GM19328 (cell line): ENCODE measurements around the gene GALNT10.
"Not testable (repeated sequence)": the region's sequence is repeated elsewhere in the genome, so short reads cannot be mapped to it uniquely, and the experiment has no call there.

ENCODE experiments used
- ATAC-seq: cut with Tn5 transposase; IDR thresholded peaks from one replicate; pipeline ENCODE4 v1.9.1; 2021; ENCODE audit warnings: mild to moderate bottlenecking, moderate library complexity; ENCODE audit not compliant: unreplicated experiment

GALNT10 gene, protein sequence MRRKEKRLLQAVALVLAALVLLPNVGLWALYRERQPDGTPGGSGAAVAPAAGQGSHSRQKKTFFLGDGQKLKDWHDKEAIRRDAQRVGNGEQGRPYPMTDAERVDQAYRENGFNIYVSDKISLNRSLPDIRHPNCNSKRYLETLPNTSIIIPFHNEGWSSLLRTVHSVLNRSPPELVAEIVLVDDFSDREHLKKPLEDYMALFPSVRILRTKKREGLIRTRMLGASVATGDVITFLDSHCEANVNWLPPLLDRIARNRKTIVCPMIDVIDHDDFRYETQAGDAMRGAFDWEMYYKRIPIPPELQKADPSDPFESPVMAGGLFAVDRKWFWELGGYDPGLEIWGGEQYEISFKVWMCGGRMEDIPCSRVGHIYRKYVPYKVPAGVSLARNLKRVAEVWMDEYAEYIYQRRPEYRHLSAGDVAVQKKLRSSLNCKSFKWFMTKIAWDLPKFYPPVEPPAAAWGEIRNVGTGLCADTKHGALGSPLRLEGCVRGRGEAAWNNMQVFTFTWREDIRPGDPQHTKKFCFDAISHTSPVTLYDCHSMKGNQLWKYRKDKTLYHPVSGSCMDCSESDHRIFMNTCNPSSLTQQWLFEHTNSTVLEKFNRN

DNA sequence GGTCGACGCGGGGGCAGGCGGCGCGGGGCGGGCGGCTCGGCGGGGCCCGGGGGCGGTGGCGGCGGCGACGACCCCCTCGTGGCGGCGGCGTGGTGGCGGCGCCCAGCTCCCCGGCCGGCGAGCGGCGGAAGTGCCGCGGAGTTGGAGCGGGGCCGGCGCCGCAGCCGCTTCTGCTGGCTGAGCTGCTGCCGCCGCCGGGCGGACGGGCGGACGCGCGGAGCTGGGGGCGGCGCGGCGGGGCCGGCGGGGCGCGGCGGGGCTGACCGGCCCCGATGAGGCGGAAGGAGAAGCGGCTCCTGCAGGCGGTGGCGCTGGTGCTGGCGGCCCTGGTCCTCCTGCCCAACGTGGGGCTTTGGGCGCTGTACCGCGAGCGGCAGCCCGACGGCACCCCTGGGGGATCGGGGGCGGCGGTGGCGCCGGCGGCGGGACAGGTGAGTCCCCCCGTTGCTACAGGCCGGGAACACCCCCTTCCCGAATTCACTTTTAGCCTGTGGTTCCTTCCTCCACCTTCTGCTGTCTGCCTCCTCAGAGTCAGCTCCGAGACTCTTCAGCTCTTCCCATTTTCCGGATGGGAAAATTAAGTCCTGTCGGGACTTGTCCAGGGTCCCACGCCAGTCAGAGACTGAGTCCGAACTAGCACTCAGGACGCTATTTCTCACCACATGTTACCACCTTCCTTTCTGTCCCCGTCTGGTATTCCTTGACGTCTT lies at the start of gene GALNT10:
GALNT10 (plus strand) TSS at position 139 of the 710 bp plus-strand sequence; CDS start at position 273, 134 bp downstream.
- ATAC-seq, result peak; percentile 74

DNA sequence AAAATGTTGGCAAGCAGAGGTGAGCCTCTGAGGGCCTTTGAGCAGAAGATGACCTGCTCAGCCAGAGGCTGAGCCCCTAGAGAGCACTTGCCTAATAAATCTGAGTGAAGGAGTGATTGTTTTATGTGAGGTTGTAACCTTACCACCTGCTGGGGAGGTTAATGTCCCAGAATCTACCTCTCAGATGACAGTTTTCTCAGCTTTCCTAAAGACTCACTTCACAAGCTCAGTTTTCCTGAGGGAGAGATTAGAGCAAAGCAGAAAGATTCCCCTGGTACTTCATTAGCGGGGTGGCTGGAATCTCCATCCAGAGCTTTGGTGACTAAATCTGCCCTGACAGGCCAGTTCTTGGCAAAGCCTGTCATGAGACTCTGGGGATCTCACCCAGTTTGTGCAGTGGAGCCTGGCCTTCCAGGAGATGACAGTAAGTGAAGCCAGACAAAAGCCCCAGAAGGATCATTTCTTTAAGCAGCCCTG lies 48.8 kb upstream of the GALNT10 start:
- no peak for ATAC-seq

DNA sequence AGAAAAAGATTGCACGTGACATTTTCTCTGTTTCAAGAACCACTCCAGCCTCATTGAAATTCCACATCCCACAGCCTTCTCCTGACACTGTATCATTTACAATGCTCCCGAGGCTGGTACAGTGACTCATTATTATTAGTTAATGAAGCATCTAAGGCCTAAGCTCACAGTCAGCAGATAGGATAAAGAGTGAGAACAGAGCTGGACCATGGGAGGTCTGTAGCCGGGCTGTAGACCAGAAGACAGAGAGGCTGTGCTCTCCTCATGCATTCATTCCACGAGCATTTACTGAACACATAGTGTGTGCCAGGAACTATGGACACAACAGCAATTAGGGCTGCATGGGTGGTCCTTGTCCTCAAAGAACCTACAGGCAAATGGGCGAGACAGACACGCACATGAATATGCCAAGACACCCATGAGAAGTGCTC lies 47.3 kb upstream of the GALNT10 start:
- ATAC-seq, result no peak

DNA sequence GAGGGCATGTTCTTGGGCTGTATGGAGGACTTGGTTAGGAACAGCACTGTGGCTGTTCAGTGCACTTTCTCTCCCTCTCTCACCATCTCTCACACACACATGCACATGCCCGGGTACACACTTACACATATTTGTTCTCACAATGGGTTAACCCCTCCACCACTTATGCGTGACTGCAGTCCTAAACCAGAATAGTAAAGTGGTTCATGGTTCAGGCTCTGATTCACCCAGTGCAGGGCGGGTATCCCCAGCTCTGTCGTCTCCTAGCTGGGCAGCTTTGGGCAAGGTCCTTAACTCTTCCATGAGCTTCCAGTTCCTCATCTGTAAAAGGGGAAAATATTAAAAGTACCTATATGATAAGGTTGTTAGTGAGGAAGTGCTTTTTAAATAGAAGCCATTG lies 45.3 kb upstream of the GALNT10 start:
- ATAC-seq, result no peak

DNA sequence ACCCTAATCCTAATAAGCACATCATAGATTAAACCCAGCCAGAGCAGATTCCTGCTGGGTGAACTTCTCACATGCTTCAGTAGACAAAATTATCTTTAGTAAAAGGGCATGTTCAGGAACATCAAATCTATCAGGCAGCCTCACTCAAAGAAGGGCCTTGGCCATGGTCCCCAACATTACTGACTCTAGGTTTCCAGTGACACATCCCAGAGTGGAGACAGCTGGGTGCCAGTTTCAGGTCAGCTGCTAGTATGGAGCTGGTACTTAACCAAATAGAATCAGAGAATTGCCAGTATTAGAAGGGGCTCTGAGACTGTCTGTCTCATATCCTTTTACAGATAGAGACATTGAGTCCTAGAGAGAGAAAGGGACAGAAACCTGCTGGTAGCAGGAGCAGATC lies 44.1 kb upstream of the GALNT10 start:
- ATAC-seq, result no peak

DNA sequence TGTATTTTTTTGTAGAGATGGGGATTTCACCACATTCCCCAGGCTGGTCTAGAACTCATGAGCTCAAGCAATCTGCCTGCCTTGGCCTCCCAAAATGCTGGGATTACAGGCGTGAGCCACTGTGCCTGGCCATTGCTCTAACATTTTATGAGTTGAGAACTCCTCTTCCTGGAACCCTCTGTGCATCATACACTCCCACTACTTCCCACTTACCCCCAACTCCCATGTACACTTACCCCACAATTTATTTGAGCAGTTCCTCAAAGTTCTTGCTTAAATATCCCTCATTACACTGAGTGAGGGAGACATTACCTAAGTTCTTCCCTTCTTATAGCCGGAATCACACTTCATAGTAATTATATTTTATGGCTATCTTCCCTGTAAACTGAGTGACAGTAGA lies 42.9 kb upstream of the GALNT10 start:
- no peak for ATAC-seq

DNA sequence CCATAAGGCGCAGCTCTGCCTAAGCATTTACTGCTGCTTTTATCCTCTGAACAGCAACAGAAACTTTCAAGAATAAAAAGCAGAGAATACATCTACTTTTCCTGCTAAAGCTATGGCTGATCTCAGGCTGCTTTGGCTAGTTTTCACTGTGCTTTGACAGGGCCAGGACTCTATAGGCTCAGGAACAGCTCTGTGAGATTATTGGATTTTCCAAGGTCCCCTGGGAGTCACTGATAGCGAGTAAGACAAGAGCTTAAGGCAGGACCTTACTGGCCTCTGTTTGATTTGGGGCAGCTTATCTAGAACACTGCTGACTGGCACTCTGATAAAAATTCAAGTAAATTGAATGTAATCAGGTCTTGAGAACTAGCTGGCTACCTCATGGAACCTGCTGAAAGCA lies 40.1 kb upstream of the GALNT10 start:
- ATAC-seq, result not testable (repeated sequence)

DNA sequence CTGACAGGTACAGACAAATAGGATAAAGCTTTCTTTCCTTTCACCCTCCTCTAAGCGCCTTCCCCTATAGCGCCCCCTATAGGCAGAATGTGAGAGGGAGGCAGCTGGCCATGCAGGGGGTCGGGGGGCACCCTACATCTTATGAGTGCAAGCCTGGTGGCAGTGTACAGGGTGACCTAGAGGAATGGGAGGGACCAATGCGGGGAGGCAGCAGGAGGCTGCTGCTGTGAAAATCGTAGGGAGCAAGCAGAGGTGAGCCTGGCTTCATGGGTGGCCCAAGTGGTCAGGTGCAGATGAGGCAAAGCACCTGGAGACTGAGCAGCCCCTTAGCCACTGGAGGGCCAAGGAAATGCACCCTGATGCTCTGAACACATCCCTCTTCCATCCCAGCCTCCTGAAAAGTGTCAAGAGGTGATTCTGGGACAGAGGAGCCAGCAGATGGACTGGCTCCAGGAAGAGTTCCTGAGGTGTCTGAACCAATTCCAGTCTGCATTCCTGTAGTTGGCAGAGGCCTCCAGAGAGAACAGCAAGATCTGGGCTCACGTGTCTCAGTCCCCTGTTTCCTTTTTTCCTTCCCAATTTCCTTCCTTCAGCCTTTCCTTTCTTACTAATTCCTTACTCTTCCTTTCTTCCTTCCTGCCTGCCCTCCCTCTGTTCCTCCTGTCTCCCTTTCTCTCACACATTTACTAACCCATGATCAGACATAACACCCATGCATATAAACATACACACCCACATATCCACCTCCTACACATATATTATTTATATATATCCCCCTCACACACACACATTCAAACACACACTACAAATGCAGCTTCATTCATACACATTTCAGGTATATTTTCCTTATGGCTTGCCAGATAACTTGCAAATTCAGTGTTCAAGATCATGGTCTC lies 32.8 kb upstream of the GALNT10 start:
- no peak for ATAC-seq

DNA sequence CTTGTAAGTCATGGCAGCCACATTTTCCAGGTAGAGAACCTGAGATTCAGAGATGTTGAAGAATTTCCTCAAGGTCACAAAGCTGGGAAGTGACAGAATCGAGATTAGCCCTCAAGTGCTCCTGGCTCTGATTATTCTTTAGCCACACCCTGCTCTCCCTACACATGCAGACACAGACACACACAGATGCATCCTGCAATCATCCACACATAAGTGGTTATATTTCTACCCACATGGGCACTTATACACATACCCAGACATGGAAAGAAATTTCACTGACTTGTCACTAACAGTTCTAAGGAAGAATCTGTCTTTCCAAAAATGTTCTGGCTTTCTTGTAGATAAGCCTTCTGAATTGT lies 32.2 kb upstream of the GALNT10 start:
- no peak for ATAC-seq

DNA sequence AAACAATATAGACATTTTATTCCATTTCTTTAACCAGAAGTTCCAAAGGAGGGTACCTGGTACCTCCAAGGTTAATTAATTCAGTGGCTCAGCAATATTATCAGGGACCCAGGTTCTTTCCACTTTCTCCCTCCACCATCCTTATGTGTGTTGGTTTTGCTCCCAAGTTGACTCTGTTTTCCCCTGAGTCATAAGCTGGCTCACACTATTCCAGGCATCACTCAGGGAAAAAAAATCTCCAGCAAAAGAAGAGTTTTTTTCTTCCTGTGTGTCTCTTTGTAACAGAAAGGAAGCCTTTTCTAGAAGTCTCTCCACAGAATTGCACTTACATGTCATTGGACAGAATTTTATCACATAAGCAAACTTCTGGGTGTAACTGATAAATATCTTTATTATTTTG lies 31.2 kb upstream of the GALNT10 start:
- no peak for ATAC-seq

DNA sequence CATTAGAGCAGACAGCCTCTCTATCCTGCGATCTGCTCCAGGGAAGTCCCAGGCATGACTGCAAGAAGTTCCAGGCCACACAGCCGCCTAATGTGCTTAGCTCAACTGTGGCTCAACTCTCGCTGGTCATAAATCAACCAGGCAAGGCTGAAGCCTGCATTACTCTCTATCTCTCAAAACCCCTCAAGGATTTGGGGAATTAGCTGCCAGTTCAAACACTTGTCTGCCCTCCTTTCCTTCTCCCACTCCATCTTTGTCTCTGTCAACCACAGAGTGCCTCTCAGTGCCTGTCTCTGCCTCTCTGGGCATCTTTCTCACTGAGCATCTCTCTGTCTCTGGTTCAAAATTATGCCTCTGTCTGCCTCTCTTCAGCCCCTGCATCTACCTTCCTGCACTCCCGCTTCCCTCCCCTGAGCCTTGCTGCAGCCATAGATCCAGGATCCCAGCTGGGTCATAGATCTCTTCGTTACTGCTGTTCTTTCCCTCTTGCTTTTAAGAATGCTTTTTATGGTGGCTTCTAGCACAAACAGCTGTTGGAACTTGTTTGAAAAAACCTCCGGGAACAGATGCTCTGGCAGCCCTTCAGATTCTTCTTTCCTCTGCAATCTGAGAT lies 27.9 kb upstream of the GALNT10 start:
- ATAC-seq, result no peak

DNA sequence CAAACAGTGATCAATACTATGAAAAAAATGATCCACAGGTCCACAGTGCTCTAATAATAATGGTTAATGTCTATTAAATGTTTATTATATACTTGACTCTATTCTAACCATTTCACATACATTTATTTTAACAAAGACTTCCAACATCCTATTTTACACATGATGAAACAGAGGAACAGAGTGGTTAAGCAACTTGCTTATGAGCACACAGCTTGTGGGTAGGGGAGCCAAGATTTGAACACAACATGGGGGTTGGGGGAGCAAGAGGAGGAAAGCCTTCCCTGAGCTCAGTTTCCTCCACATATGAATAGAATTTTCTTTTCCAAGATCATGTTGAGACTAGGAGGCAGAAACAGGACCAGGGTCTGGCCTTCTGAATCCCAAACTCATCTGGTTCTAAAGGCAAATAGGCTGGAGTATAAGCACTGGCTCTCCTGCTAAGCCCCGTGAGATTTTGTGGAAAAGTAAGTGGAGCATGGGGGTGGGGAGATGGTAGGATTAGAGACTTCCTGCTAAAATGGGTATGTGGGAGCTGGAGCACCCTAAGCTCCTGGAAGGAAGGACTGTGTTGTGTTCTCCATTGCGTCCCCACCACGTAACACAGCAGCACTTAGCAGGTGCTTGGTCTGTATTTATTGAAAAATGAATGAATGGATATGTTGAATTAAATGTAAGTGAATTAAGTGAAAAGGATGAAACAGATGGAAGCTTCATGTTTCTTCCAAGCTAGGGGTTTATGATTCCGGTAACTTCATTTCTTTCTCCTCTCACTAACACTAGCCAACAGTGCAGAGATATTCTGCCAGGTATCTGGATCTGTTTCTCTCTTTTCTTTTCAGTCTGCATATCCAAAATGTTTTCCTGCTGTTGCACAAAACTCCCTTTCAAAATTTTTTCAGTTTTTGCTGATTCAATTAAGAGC lies 26.9 kb upstream of the GALNT10 start:
- ATAC-seq, result no peak

DNA sequence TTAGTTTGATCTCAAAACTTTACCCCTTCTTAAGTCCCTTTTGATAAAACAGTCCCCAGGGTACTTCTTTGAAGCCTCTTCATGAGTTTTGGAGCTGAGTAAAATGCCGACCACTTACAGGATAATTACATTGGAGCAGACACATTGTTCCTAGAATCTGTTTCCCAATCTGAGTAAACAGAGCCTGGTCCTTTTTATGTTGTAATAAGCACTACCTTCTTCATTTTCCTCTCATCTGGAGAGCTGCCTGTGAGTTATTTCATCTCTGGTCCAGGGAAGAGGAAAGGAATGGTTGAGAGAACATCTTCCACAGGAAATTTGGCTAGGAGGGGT lies 26.3 kb upstream of the GALNT10 start:
- no peak for ATAC-seq

DNA sequence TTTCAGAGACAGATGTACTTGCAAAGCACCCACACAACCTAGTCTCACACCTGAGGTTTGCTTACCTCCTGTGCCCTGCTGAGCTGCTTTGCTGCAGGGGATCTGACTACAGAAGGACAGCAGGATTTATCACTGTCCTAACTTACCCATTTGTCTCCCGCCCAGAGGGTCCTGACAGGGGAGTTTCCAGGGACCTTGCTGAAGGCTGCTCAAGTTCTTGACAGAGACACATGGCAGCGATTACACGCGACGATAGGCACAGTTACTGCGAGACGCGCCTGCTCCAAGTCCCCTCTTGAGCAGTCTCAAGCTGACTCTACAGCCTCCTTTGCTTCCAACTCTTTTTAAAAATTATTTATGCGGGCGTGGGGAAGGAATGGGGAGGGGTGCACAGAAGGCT lies 24.6 kb upstream of the GALNT10 start:
- no peak for ATAC-seq

DNA sequence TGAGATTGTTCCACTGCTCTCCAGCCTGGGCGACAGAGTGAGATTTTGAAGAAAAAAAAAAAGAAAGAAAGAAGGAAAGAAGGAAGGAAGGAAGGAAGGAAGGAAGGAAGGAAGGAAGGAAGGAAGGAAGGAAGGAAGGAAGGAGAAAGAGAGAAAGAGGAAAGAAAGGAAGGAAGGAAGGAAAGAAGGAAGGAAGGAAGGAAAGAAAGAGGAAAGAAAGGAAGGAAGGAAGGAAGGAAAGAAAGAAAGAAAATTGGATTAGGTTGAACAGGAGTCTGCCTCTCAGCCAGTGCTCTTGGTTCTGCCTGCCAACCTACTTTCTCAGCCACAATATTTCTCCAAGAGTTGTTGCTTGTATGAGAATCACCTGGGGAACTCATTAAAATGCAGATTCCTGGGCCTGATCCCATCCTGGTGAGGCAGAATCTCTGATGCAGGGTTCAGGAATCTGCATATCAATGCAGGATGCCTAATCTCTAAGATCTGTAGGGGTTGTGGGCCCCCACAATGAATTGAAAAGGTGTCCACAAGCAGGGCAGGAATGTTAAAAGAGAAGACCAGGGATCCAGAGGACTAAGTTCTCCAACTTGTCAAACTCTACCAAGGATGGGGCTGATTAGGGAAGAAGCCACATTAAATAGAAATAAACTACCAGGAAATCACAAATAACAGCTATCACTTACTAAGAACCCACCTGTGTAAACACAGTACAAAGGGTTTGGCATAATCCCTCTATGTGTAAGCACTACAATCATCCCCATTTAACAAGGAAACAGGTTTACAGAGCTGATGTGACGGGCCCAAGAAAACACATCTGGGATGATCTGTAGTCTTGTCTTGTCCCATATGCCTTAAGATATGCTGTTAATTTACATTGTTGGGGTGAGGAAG lies 23.4 kb upstream of the GALNT10 start:
- ATAC-seq, result no peak

DNA sequence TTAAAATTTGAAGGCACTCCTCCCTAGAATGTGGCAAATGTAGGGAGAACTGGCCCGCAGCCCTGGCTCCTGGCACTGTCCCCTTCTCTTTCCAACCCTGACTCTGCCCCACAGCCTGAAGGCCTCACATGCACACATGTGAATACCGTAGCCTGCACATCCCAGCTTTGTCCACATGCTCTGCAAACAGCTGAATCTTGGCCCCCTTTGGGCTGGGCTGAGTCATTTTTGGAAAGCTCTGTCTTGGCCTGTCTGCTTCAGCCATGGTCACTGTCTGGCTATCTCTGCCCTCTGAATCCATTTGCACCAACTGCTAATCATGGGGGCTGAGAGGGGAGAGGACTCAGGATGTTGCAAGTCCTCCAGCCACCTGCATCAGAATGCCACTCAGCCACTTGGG lies 22.1 kb upstream of the GALNT10 start:
- no peak for ATAC-seq

DNA sequence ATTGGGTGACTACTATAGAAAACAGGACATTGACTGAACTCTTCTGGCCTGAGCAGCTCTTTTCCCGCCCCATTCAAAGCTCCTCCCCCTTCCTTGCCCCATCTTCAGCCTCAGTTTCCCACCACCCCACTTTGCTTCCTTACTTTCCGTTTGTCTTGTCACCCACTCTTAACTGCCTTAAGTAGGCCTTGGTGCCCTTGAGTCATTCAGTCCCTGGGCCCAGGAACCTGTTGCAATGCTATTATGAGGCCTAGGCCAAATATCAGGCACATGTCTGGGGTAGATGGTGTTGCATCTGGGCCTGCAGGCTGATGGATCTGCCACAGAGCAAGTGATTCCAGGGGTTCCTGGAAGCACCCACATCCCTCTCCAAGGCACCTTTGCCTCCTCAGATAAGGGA lies 17.7 kb upstream of the GALNT10 start:
- no peak for ATAC-seq

DNA sequence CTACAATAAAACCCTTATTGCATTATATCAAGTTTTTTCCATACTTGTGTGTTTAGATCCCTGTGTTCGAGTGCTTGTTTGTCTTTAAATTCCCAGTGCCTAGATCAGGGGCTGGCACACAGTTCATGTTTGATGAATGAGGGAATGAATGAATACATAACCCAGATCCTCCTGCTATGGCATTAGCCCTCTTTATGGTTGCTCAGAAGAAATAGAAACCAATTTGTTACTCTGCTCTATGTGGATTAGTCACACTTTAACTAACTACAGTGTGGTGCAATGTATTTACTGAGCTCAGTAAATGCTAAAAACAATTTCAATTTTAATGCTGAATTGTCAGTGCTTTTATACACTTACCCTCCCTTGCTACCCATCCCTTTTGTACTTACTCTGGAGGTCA lies 16.4 kb upstream of the GALNT10 start:
- ATAC-seq, result no peak

DNA sequence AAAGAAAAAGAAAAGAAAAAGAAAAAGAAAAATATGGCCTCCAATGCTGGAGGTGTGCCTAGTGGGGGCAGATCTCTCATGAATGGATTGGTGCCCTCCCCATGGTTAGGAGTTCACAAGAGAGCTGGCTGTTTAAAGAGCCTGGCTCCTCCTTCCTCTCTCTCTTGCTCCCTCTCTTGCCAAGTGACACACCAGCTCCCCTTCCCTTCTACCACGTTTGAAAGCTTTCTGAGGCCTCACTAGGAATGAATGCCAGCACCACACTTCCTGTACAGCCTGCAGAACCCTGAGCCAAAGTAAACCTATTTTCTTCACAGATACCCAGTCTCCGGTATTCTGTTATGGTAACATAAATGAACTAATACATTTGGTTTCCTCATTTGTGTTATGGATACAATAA lies 14.4 kb upstream of the GALNT10 start:
- no peak for ATAC-seq
